Left ventricle myocardium inferior (tissue), 1 donor: ENCODE results near the gene CLEC19A. TPM values are rescaled to one million over a fixed set of nuclear protein-coding genes. Genes with fewer than 3 reads are reported as not detected.
"Not testable (repeated sequence)": the region's sequence is repeated elsewhere in the genome, so short reads cannot be mapped to it uniquely, and the experiment has no call there.

Experiments
- DNase-seq: peaks from one replicate; pipeline ENCODE4 v3.0.0-alpha.2; 2020
- H3K27ac ChIP-seq: fragments of 200-600 bp; replicated peaks from 2 replicates; pipeline ENCODE4 v1.8.0; 2021
- H3K27me3 ChIP-seq: fragments of 200-600 bp; 2 replicates; pipeline ENCODE4 v1.8.0; 2021; ENCODE audit warnings: low read depth
- H3K36me3 ChIP-seq: fragments of 200-600 bp; 2 replicates; pipeline ENCODE4 v1.8.0; 2021
- H3K4me1 ChIP-seq: fragments of 200-600 bp; 2 replicates; pipeline ENCODE4 v1.8.0; 2021
- H3K4me3 ChIP-seq: fragments of 200-600 bp; 2 replicates; pipeline ENCODE4 v1.8.0; 2021; ENCODE audit warnings: mild to moderate bottlenecking, moderate library complexity
- H3K9me3 ChIP-seq: fragments of 200-600 bp; replicated peaks from 2 replicates; pipeline ENCODE4 v1.8.0; 2021
- intact Hi-C: fragments of 100-400 bp; cut with micrococcal nuclease; formaldehyde crosslinking; loops from one replicate; pipeline ENCODE4 v1.11.0; 2022
- total RNA-seq: library from RNA; stranded (reverse); fragmentation: NEBNext Ultra II Directional; extraction: Animal tissue kit (Norgen Biotek cat#: 25700); gene quantifications from one replicate; pipeline ENCODE4 v1.2.1, GENCODE V29; 2021
- TF ChIP-seq, protein P1 (sequence below): fragments of 200-600 bp; IDR thresholded peaks from 2 replicates; pipeline ENCODE4 v1.8.0; 2021; ENCODE audit warnings: antibody characterized with exemption, mild to moderate bottlenecking, borderline replicate concordance
- donor health status: DM: no; HTN: yes; CAD: no; lungs with severe emphysema.

Gene CLEC19A
- total RNA-seq, 1 donor from 2014 or later: not detected

DNA sequence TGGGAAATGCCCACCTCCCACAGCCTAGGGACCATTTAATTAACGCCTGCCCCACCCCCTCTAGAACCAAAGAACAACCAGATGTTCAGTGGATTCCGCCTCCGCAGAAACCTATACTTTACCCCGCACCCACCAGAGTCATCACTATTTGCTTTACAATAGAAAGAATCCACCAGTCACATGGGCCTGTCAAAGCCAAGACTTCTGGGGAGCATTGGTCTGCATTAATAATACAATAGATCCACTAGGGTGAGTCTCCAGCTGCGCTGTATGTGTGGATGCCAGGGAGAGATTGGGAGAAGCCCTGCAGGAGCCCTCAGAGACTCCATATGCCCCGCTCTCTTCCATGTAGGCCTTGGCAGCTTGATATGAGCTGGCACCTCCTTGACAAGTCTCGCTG is 31.3 kb downstream of the CLEC19A start:
- Histone ChIP-seq H3K9me3 (peaks cover 4% of the 10 kb centered on the region), H3K27ac (no peak overlapping the region), H3K27me3 (peaks cover 4% of the 10 kb centered on the region), H3K36me3 (no peaks in the 10 kb centered on the region), H3K4me1 (no peaks in the 10 kb centered on the region), H3K4me3 (no peak overlapping the region)
- DNase-seq: no peak
- TF ChIP-seq, protein P1, sequence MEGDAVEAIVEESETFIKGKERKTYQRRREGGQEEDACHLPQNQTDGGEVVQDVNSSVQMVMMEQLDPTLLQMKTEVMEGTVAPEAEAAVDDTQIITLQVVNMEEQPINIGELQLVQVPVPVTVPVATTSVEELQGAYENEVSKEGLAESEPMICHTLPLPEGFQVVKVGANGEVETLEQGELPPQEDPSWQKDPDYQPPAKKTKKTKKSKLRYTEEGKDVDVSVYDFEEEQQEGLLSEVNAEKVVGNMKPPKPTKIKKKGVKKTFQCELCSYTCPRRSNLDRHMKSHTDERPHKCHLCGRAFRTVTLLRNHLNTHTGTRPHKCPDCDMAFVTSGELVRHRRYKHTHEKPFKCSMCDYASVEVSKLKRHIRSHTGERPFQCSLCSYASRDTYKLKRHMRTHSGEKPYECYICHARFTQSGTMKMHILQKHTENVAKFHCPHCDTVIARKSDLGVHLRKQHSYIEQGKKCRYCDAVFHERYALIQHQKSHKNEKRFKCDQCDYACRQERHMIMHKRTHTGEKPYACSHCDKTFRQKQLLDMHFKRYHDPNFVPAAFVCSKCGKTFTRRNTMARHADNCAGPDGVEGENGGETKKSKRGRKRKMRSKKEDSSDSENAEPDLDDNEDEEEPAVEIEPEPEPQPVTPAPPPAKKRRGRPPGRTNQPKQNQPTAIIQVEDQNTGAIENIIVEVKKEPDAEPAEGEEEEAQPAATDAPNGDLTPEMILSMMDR: no peak
- intact Hi-C loops: no loop called here

DNA sequence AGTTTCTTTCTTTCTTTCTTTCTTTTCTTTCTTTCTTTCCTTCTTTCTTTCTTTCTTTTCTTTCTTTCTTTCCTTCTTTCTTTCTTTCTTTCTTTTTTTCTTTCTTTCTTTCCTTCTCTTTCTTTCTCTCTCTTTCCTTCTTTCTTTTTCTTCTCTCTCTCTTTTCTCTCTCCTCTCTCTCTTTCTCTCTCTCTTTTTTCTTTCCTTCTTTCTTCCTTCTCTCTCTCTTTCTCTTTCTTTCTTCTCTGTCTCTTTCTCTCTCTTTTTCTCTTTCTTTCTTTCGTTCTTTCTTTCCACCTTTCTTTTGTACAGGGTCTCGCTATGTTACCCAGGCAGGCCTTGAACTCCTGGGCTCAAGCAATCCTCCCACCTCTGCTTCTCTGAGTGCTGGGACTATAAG is 35.7 kb downstream of the CLEC19A start:
- intact Hi-C loops, H3K9me3 ChIP-seq, H3K27ac ChIP-seq, H3K27me3 ChIP-seq, DNase-seq, H3K4me1 ChIP-seq, H3K4me3 ChIP-seq, H3K36me3 ChIP-seq: not testable (repeated sequence)

DNA sequence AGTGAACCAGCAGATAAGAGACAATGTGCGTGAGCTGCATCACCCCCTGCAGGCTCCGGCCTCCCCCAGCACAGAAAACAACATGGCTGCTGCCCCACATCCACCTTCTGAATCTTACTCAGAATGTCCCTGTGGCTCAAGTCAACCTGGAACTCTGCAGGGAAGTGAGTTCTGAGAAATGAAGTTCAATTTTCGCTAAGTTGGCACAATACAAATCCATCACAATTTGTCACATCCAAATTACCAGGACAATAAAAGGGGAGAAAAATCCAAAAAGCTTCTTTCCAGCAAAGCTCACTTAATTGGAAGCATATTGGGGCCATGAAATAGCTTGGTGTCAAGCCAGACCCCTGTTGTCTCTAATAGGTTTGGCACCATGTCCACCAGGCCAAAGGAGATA is 38.1 kb downstream of the CLEC19A start:
- TF ChIP-seq, protein P1: no peak
- H3K36me3 ChIP-seq: no peaks in the 10 kb centered on the region
- no peak overlapping the region for H3K4me3 ChIP-seq

DNA sequence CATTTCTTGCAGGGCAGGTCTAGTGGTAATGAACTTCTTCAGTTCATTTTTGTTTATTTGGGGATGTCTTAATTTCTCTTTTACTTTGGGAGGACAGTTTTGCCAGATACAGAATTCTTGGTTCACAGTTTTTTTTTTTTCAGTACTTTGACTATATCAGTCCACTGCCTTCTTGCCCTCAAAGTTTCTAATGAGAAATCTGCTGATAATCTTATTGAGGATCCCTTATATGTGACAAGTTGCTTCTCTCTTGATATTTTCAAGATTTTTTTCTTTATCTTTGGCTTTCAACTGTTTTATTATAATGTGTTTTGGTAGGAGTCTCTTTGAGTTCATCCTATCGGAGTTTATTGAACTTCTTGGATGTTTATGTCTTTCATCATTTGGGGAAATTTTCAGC is 42.8 kb downstream of the CLEC19A start:
- intact Hi-C loops: no loop called here
- DNase-seq: no peak
- no peak overlapping the region for H3K27ac ChIP-seq
- H3K9me3 ChIP-seq: peaks cover 16% of the 10 kb centered on the region
- no peaks in the 10 kb centered on the region for H3K4me1 ChIP-seq
- H3K27me3 ChIP-seq: no peaks in the 10 kb centered on the region
- no peak overlapping the region for H3K4me3 ChIP-seq
- H3K36me3 ChIP-seq: no peaks in the 10 kb centered on the region
- TF ChIP-seq, protein P1: no peak

More for the DNA sequence above, 38.1 kb downstream of the CLEC19A start:
- H3K4me1 ChIP-seq: no peaks in the 10 kb centered on the region
- no peak overlapping the region for H3K27ac ChIP-seq
- H3K9me3 ChIP-seq: peaks cover 17% of the 10 kb centered on the region
- H3K27me3 ChIP-seq: peaks cover 4% of the 10 kb centered on the region
- intact Hi-C loops: no loop called here
- no peak for DNase-seq

DNA sequence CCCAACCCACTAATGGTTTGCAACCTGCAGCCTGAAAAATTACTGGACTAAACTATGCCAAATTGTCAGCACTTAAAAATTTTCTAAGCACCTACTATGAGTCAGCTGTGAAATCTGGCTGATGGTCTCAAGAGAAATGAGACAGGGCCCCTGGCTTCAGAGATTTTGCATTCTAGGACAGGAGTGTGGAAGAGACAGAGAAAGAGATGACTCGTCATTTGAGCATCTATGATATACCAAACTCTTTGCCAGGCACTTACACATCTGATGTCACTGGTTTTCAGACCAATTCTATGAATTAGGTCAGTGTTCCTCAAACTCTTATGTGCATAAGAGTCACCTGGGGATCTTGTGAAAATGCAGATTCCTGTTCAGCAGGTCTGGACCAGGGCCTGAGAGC is 44.4 kb downstream of the CLEC19A start:
- intact Hi-C loops: no loop called here
- TF ChIP-seq, protein P1: no peak
- Histone ChIP-seq H3K36me3 (no peaks in the 10 kb centered on the region), H3K27ac (no peak overlapping the region), H3K4me1 (no peaks in the 10 kb centered on the region), H3K27me3 (peaks cover 12% of the 10 kb centered on the region), H3K4me3 (no peak overlapping the region), H3K9me3 (peaks cover 20% of the 10 kb centered on the region)
- no peak for DNase-seq

DNA sequence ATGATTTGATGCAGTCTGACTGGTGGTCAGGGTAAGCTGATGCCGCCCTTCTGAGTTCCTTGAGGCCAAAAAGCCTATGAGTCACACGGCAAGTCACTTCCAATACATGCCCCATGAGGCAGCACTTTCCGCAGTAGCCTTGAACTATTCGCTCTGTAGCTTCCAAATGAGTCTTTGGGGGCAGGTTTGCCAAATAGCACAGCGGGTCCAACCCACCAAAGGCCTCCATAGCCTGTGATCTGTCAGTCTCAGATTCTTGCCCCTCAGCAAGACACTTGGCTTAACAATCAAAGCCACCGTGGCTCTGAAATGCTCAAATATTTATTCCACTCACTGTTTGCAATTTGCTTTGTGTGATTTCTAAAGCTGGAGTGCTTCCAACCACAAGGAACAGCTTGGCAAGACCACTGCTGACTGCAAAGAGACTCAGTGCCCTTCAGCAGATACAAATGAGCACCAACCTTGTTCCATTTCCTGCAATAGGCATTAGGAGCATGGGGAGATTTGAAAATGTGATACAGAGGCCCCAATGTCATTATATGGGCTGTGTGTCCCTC is 45.4 kb downstream of the CLEC19A start:
- Histone ChIP-seq H3K27ac (no peak overlapping the region), H3K4me3 (no peak overlapping the region), H3K36me3 (no peaks in the 10 kb centered on the region), H3K4me1 (no peaks in the 10 kb centered on the region), H3K9me3 (peaks cover 20% of the 10 kb centered on the region), H3K27me3 (peaks cover 21% of the 10 kb centered on the region)
- DNase-seq: no peak
- intact Hi-C loops: no loop called here
- TF ChIP-seq, protein P1: no peak
